DMS53 treated with DMSO at 0.1 percent for 48 hours (cell line): ENCODE results near the gene KRT75.

Experiments used
- DNase-seq: peaks from one replicate; lab custom pipeline; 2025; ENCODE audit not compliant: unreplicated experiment; lab: John Stamatoyannopoulos, UW

KRT75 gene

GRCh38 chr12:52394836-52395405 is 39.2 kb downstream of the KRT75 start:
- DNase-seq = no peak

GRCh38 chr12:52392465-52393007 is 41.6 kb downstream of the KRT75 start:
- no peak for DNase-seq

GRCh38 chr12:52391618-52392002 is 42.6 kb downstream of the KRT75 start:
- DNase-seq = no peak

- DNase-seq = no peak
Observed at GRCh38 chr12:52390739-52391617, 43.2 kb downstream of the KRT75 start.

- DNase-seq = no peak
Observed at GRCh38 chr12:52389313-52390207, 44.6 kb downstream of the KRT75 start.

GRCh38 chr12:52387859-52388258 is 46.3 kb downstream of the KRT75 start:
- no peak for DNase-seq

GRCh38 chr12:52385226-52385702 is 48.9 kb downstream of the KRT75 start, which contains the start of gene KRT84:
KRT84 (minus strand) TSS chr12:52385652; CDS start chr12:52385585, 67 bp downstream.
- no peak for DNase-seq

- DNase-seq = no peak
Observed at GRCh38 chr12:52383331-52383730, 50.8 kb downstream of the KRT75 start.

- DNase-seq = no peak
Observed at GRCh38 chr12:52382854-52383253, 51.3 kb downstream of the KRT75 start.

- DNase-seq = no peak
Observed at GRCh38 chr12:52381206-52381605, 53.0 kb downstream of the KRT75 start.

- no peak for DNase-seq
Observed at GRCh38 chr12:52380271-52380694, 53.9 kb downstream of the KRT75 start.

- DNase-seq = no peak
Observed at GRCh38 chr12:52379536-52379935, 54.6 kb downstream of the KRT75 start.

- DNase-seq = no peak
Observed at GRCh38 chr12:52378091-52378490, 56.1 kb downstream of the KRT75 start.

GRCh38 chr12:52377266-52377665 is 56.9 kb downstream of the KRT75 start:
- no peak for DNase-seq
